ENCODE data around the gene MAP3K19. TPM values are rescaled to one million over a fixed set of nuclear protein-coding genes. Genes with fewer than 3 reads are reported as not detected.

Gene MAP3K19
- total RNA-seq, 1 donor from 2014 or later = not detected

GRCh38 chr2:134949981-134950708 is 97.1 kb downstream of the MAP3K19 start:
- DNase-seq (ENCODE audit: low spot score) = no peak
- intact Hi-C loops (cut with DNase I) = no loop called here

GRCh38 chr2:134946073-134946472 is 101.2 kb downstream of the MAP3K19 start:
- intact Hi-C loops (cut with DNase I) = no loop called here
- no peak for DNase-seq (ENCODE audit: low spot score)

GRCh38 chr2:134944975-134945374 is 102.3 kb downstream of the MAP3K19 start:
- DNase-seq (ENCODE audit: low spot score) = no peak
- intact Hi-C loops (cut with DNase I) = no loop called here

GRCh38 chr2:134943540-134943939 is 103.7 kb downstream of the MAP3K19 start:
- intact Hi-C loops (cut with DNase I) = no loop called here
- no peak for DNase-seq (ENCODE audit: low spot score)

GRCh38 chr2:134936691-134937090 is 110.6 kb downstream of the MAP3K19 start:
- no peak for DNase-seq (ENCODE audit: low spot score)
- intact Hi-C loops (cut with DNase I) = no loop called here

- DNase-seq (ENCODE audit: low spot score) = no peak
- intact Hi-C loops (cut with DNase I) = no loop called here
These were observed 112.6 kb downstream of the MAP3K19 start for GRCh38 chr2:134934641-134935040.

GRCh38 chr2:134934150-134934549 is 113.1 kb downstream of the MAP3K19 start:
- intact Hi-C loops (cut with DNase I) = no loop called here

GRCh38 chr2:134933732-134934131 is 113.5 kb downstream of the MAP3K19 start:
- intact Hi-C loops (cut with DNase I) = no loop called here
- no peak for DNase-seq (ENCODE audit: low spot score)

More at GRCh38 chr2:134934150-134934549, 113.1 kb downstream of the MAP3K19 start:
- DNase-seq (ENCODE audit: low spot score) = no peak

- intact Hi-C loops (cut with DNase I) = no loop called here
These were observed 114.3 kb downstream of the MAP3K19 start for GRCh38 chr2:134932864-134933526.

GRCh38 chr2:134927195-134927594 is 120.1 kb downstream of the MAP3K19 start:
- DNase-seq (ENCODE audit: low spot score) = no peak
- intact Hi-C loops (cut with DNase I) = loop anchor here (10.0 kb wide), 1 partner anchor 608 kb away; the partner anchor contains the start of genes R3HDM1 and ZRANB3

More at GRCh38 chr2:134932864-134933526, 114.3 kb downstream of the MAP3K19 start:
- DNase-seq (ENCODE audit: low spot score) = no peak

GRCh38 chr2:134926231-134926931 is 120.9 kb downstream of the MAP3K19 start:
- intact Hi-C loops (cut with DNase I) = loop anchor here (10.0 kb wide), 1 partner anchor 608 kb away; the partner anchor contains the start of genes R3HDM1 and ZRANB3

GRCh38 chr2:134924912-134925311 is 122.3 kb downstream of the MAP3K19 start:
- intact Hi-C loops (cut with DNase I) = loop anchor here (10.0 kb wide), 1 partner anchor 610 kb away; the partner anchor contains the start of genes R3HDM1 and ZRANB3
- DNase-seq (ENCODE audit: low spot score) = no peak

More at GRCh38 chr2:134926231-134926931, 120.9 kb downstream of the MAP3K19 start:
- DNase-seq (ENCODE audit: low spot score) = no peak

- DNase-seq (ENCODE audit: low spot score) = no peak
- intact Hi-C loops (cut with DNase I) = loop anchor here (5.0 to 10.0 kb wide), 3 partner anchors 135 to 802 kb away; partner anchors contain the start of genes R3HDM1, RAB3GAP1 and ZRANB3
These were observed 127.7 kb downstream of the MAP3K19 start for GRCh38 chr2:134919341-134920210.

- intact Hi-C loops (cut with DNase I) = loop anchor here (5.0 to 10.0 kb wide), 2 partner anchors 136 to 801 kb away; partner anchors contain the start of gene RAB3GAP1
- DNase-seq (ENCODE audit: low spot score) = peak; percentile 100
These were observed 128.5 kb downstream of the MAP3K19 start, which contains the start of gene CCNT2 for GRCh38 chr2:134918526-134919340. Gene CCNT2 (plus strand): TSS chr2:134918822. CDS start chr2:134918855, 33 bp downstream.

- intact Hi-C loops (cut with DNase I) = loop anchor here (5.0 to 10.0 kb wide), 2 partner anchors 137 to 801 kb away; partner anchors contain the start of gene RAB3GAP1
- peak; percentile 94 for DNase-seq (ENCODE audit: low spot score)
These were observed 129.2 kb downstream of the MAP3K19 start for GRCh38 chr2:134917888-134918525.

- DNase-seq (ENCODE audit: low spot score) = no peak
- intact Hi-C loops (cut with DNase I) = loop anchor here (5.0 to 10.0 kb wide), 2 partner anchors 137 to 800 kb away; partner anchors contain the start of gene RAB3GAP1
These were observed 129.8 kb downstream of the MAP3K19 start for GRCh38 chr2:134917360-134917865.

Data from cardiac septum (tissue), 1 donor.